GM23248 (cell line): ENCODE measurements around the gene CCDC85C. TPM values are rescaled to one million over a fixed set of nuclear protein-coding genes. Genes with fewer than 3 reads are reported as not detected.

ENCODE experiments used
- DNase-seq: peaks from one replicate; pipeline ENCODE4 v3.0.0-alpha.2; 2015
- H2AFZ ChIP-seq: fragments of 200-600 bp; sonication (generic); 2 replicates; pipeline ENCODE4 v1.6.1; 2016; ENCODE audit warnings: antibody characterized with exemption
- H3F3A ChIP-seq: fragments of 200-600 bp; sonication (generic); 2 replicates; pipeline ENCODE4 v1.6.1; 2016; ENCODE audit warnings: mild to moderate bottlenecking, antibody characterized with exemption, mixed run types; ENCODE audit not compliant: insufficient read depth
- H3K27ac ChIP-seq: fragments of 200-600 bp; sonication (generic); 2 replicates; pipeline ENCODE4 v1.5.1; 2016; ENCODE audit warnings: mild to moderate bottlenecking
- H3K27me3 ChIP-seq: fragments of 200-600 bp; sonication (generic); replicated peaks from 2 replicates; pipeline ENCODE4 v1.6.1; 2016; ENCODE audit warnings: mild to moderate bottlenecking; ENCODE audit not compliant: insufficient read depth
- H3K36me3 ChIP-seq: fragments of 200-600 bp; sonication (generic); 2 replicates; pipeline ENCODE4 v1.6.1; 2016; ENCODE audit warnings: low read depth, mild to moderate bottlenecking
- H3K4me1 ChIP-seq: fragments of 200-600 bp; sonication (generic); 2 replicates; pipeline ENCODE4 v1.6.1; 2016; ENCODE audit warnings: mild to moderate bottlenecking; ENCODE audit not compliant: insufficient read depth
- H3K4me2 ChIP-seq: fragments of 200-600 bp; sonication (generic); one replicate; pipeline ENCODE4 v1.6.1; 2016; ENCODE audit warnings: mild to moderate bottlenecking; ENCODE audit not compliant: unreplicated experiment
- H3K4me3 ChIP-seq: fragments of 200-600 bp; sonication (generic); 2 replicates; pipeline ENCODE4 v1.5.1; 2016; ENCODE audit warnings: mild to moderate bottlenecking
- H3K79me2 ChIP-seq: fragments of 200-600 bp; sonication (generic); 2 replicates; pipeline ENCODE4 v1.6.1; 2016; ENCODE audit warnings: mild to moderate bottlenecking; ENCODE audit not compliant: insufficient read depth
- H3K9ac ChIP-seq: fragments of 200-600 bp; sonication (generic); 2 replicates; pipeline ENCODE4 v1.6.1; 2016; ENCODE audit warnings: mild to moderate bottlenecking
- H3K9me2 ChIP-seq: fragments of 200-600 bp; sonication (generic); 2 replicates; pipeline ENCODE4 v1.6.1; 2016; ENCODE audit warnings: mixed run types, mild to moderate bottlenecking, moderate library complexity; ENCODE audit not compliant: insufficient read depth
- H3K9me3 ChIP-seq: fragments of 200-600 bp; sonication (generic); one replicate; pipeline ENCODE4 v1.6.1; 2017; ENCODE audit warnings: low read depth
- H4K20me1 ChIP-seq: fragments of 200-600 bp; sonication (generic); 2 replicates; pipeline ENCODE4 v1.6.0; 2016; ENCODE audit not compliant: insufficient read depth
- EZH2 ChIP-seq: fragments of 200-600 bp; sonication (generic); IDR thresholded peaks from 2 replicates; pipeline ENCODE4 v1.6.1; 2018; ENCODE audit warnings: antibody characterized with exemption, mild to moderate bottlenecking; ENCODE audit not compliant: insufficient read depth, poor library complexity, severe bottlenecking
- EZH2phosphoT487 ChIP-seq: fragments of 200-600 bp; sonication (generic); IDR thresholded peaks from 2 replicates; pipeline ENCODE4 v1.6.1; 2018; ENCODE audit warnings: antibody characterized with exemption, moderate library complexity, mild to moderate bottlenecking, low read depth; ENCODE audit not compliant: insufficient read depth
- WGBS, 2 experiments: methylation state at CpG; one replicate each; pipeline ENCODE4 v1.1.6; 2015 to 2017; ENCODE audit warnings: low lambda C conversion rate in 2 of 2, low coverage in 1 of 2; ENCODE audit errors: missing lambda C conversion rate in 2 of 2; 5-methylcytosine and 5-hydroxymethylcytosine counted together
- in situ Hi-C: fragments of 300-500 bp; cut with MboI; formaldehyde crosslinking; loops from 2 replicates; pipeline ENCODE4 v1.15.0; 2020
- polyA plus RNA-seq: library from polyadenylated mRNA; unstranded; fragments of >200 nt; fragmentation: Nextera tagmentation; extraction: Ambion mirVana; gene quantifications from 2 replicates; pipeline ENCODE4 v1.2.1, GENCODE V29; 2016
- total RNA-seq: library from RNA; depleted of rRNA; stranded (reverse); fragments of >200 nt; shearing (Covaris generic); gene quantifications from 2 replicates; pipeline ENCODE4 v1.2.3, GENCODE V29; 2014

The CCDC85C gene
- total and polyA plus RNA-seq, 2 experiments from 2014 or later = 0.68 to 11.0 TPM

GRCh38 chr14:99505089-99505488 lies 98.9 kb downstream of the CCDC85C start:
- peaks cover 73% of the 10 kb centered on the region for H3K36me3 ChIP-seq
- no peak overlapping the region for H2AFZ ChIP-seq
- peaks cover 12% of the 10 kb centered on the region for H3K79me2 ChIP-seq
- DNase-seq = no peak
- H3K27me3 ChIP-seq = no peaks in the 10 kb centered on the region
- H4K20me1 ChIP-seq = no peaks in the 10 kb centered on the region
- no peak overlapping the region for H3K4me2 ChIP-seq
- peaks cover 6% of the 10 kb centered on the region; the same call in 1 of the 2 replicates for H3F3A ChIP-seq
- 89 to 90% methylated on average over 5 of the region's 5 CpGs for WGBS, 2 experiments
- H3K9me3 ChIP-seq = no peaks in the 10 kb centered on the region
- H3K27ac ChIP-seq = no peak overlapping the region
- in situ Hi-C loops = no loop called here
- H3K9ac ChIP-seq = no peak overlapping the region
- no peaks in the 10 kb centered on the region for H3K4me1 ChIP-seq
- H3K9me2 ChIP-seq = no peaks in the 10 kb centered on the region
- H3K4me3 ChIP-seq = no peak overlapping the region
- TF ChIP-seq EZH2 (no peak), EZH2phosphoT487 (no peak)

- Histone ChIP-seq H3K4me1 (no peaks in the 10 kb centered on the region), H3K9ac (no peak overlapping the region), H3K27ac (no peak overlapping the region), H2AFZ (no peak overlapping the region), H3K9me3 (no peaks in the 10 kb centered on the region), H4K20me1 (no peaks in the 10 kb centered on the region), H3K27me3 (no peaks in the 10 kb centered on the region), H3K36me3 (peaks cover 73% of the 10 kb centered on the region), H3K4me2 (no peak overlapping the region), H3K9me2 (no peaks in the 10 kb centered on the region), H3K4me3 (no peak overlapping the region), H3F3A (peaks cover 6% of the 10 kb centered on the region; the same call in 1 of the 2 replicates), H3K79me2 (peaks cover 23% of the 10 kb centered on the region)
- no peak for TF ChIP-seq EZH2
- no peak for TF ChIP-seq EZH2phosphoT487
- no peak for DNase-seq
- in situ Hi-C loops = no loop called here
- WGBS, 2 experiments = 80 to 83% methylated on average over 4 of the region's 4 CpGs
Observed at GRCh38 chr14:99503848-99504453, 100.1 kb downstream of the CCDC85C start.

- Histone ChIP-seq H2AFZ (no peak overlapping the region), H3K4me3 (no peak overlapping the region), H3K9me2 (no peaks in the 10 kb centered on the region), H3K9ac (no peak overlapping the region), H3K27me3 (no peaks in the 10 kb centered on the region), H3K4me2 (no peak overlapping the region), H3K9me3 (no peaks in the 10 kb centered on the region), H3K36me3 (peaks cover 75% of the 10 kb centered on the region), H4K20me1 (no peaks in the 10 kb centered on the region), H3K4me1 (no peaks in the 10 kb centered on the region), H3K27ac (no peak overlapping the region), H3F3A (peaks cover 6% of the 10 kb centered on the region; the same call in 1 of the 2 replicates), H3K79me2 (peaks cover 33% of the 10 kb centered on the region)
- 87 to 90% methylated on average over 14 of the region's 14 CpGs for WGBS, 2 experiments
- DNase-seq = no peak
- TF ChIP-seq EZH2phosphoT487 (no peak), EZH2 (no peak)
- in situ Hi-C loops = no loop called here
Observed at GRCh38 chr14:99502989-99503421, 101.0 kb downstream of the CCDC85C start.

- in situ Hi-C loops = no loop called here
- H3K9me2 ChIP-seq = no peaks in the 10 kb centered on the region
- no peaks in the 10 kb centered on the region for H3K9me3 ChIP-seq
- no peak overlapping the region for H3K4me2 ChIP-seq
- H3F3A ChIP-seq = no peaks in the 10 kb centered on the region
- H3K9ac ChIP-seq = no peak overlapping the region
- WGBS, 2 experiments = 79 to 88% methylated on average over 3 of the region's 3 CpGs
- no peaks in the 10 kb centered on the region for H3K27me3 ChIP-seq
- H3K4me3 ChIP-seq = no peak overlapping the region
- peaks cover 69% of the 10 kb centered on the region for H3K36me3 ChIP-seq
- H4K20me1 ChIP-seq = peaks cover 4% of the 10 kb centered on the region; the same call in 1 of the 2 replicates
- no peaks in the 10 kb centered on the region for H3K4me1 ChIP-seq
- peaks cover 83% of the 10 kb centered on the region for H3K79me2 ChIP-seq
- TF ChIP-seq EZH2phosphoT487 = no peak
- no peak for TF ChIP-seq EZH2
- no peak overlapping the region for H2AFZ ChIP-seq
- no peak overlapping the region for H3K27ac ChIP-seq
- DNase-seq = no peak
Observed at GRCh38 chr14:99497894-99498293, 106.1 kb downstream of the CCDC85C start.
